DOHH2 (cell line): ENCODE data around the gene CMC1.

Experiments
- H3F3A ChIP-seq: fragments of 200-600 bp; sonication (generic), shearing (Covaris generic); 2 replicates; pipeline ENCODE4 v1.6.0; 2016; ENCODE audit warnings: antibody characterized with exemption, mild to moderate bottlenecking; ENCODE audit not compliant: control insufficient read depth, insufficient read depth
- H3K27ac ChIP-seq: fragments of 200-600 bp; sonication (generic); 2 replicates; pipeline ENCODE4 v1.5.1; 2014; ENCODE audit warnings: low read depth, mild to moderate bottlenecking, low read length, moderate library complexity
- H3K27me3 ChIP-seq: fragments of 200-600 bp; sonication (generic); 2 replicates; pipeline ENCODE4 v1.6.1; 2014; ENCODE audit warnings: mild to moderate bottlenecking, low read length, mixed read lengths; ENCODE audit not compliant: control insufficient read depth
- H3K36me3 ChIP-seq: fragments of 200-600 bp; sonication (generic); 2 replicates; pipeline ENCODE4 v1.6.1; 2014; ENCODE audit warnings: mild to moderate bottlenecking, low read length, moderate library complexity, mixed read lengths; ENCODE audit not compliant: control insufficient read depth
- H3K4me1 ChIP-seq: fragments of 200-600 bp; sonication (generic); 2 replicates; pipeline ENCODE4 v1.6.1; 2014; ENCODE audit warnings: mild to moderate bottlenecking, low read length, mixed read lengths; ENCODE audit not compliant: control insufficient read depth
- H3K4me2 ChIP-seq: fragments of 200-600 bp; sonication (generic); 2 replicates; pipeline ENCODE4 v1.6.0; 2014; ENCODE audit warnings: mild to moderate bottlenecking, low read length, moderate library complexity
- H3K4me3 ChIP-seq: fragments of 200-600 bp; sonication (generic); 2 replicates; pipeline ENCODE4 v1.5.1; 2014; ENCODE audit warnings: mild to moderate bottlenecking, low read length, mixed read lengths
- H3K79me2 ChIP-seq: fragments of 200-600 bp; sonication (generic); 2 replicates; pipeline ENCODE4 v1.6.1; 2014; ENCODE audit warnings: mild to moderate bottlenecking, low read length, mixed read lengths; ENCODE audit not compliant: control insufficient read depth
- H3K9me2 ChIP-seq: fragments of 200-600 bp; sonication (generic); replicated peaks from 2 replicates; pipeline ENCODE4 v1.6.1; 2014; ENCODE audit warnings: mild to moderate bottlenecking, low read length, mixed read lengths; ENCODE audit not compliant: control insufficient read depth
- H3K9me3 ChIP-seq: fragments of 200-600 bp; sonication (generic); 2 replicates; pipeline ENCODE4 v1.6.1; 2014; ENCODE audit warnings: antibody characterized with exemption, low read length, mixed read lengths; ENCODE audit not compliant: control insufficient read depth, insufficient read depth
- H4K20me1 ChIP-seq: fragments of 200-600 bp; sonication (generic); 2 replicates; pipeline ENCODE4 v1.6.0; 2014; ENCODE audit warnings: low read depth, mild to moderate bottlenecking, antibody characterized with exemption, low read length, moderate library complexity; ENCODE audit not compliant: control insufficient read depth, insufficient read depth
- EZH2phosphoT487 ChIP-seq: fragments of 200-600 bp; sonication (generic); IDR thresholded peaks from 2 replicates; pipeline ENCODE4 v1.6.1; 2017; ENCODE audit warnings: borderline replicate concordance, mild to moderate bottlenecking, antibody characterized with exemption, low read length, moderate library complexity, mixed read lengths
- TF ChIP-seq, protein P1 (sequence below): fragments of 200-600 bp; sonication (generic); IDR thresholded peaks from one replicate; pipeline ENCODE4 v1.5.1; 2014; ENCODE audit warnings: antibody characterized with exemption, mild to moderate bottlenecking, low read depth, low read length; ENCODE audit not compliant: poor library complexity, severe bottlenecking

CMC1 gene

GRCh38 chr3:28218917-28219198 lies 22.6 kb upstream of the CMC1 start:
- H3K4me1 ChIP-seq = no peaks in the 10 kb centered on the region
- H3K4me2 ChIP-seq = no peak overlapping the region
- no peaks in the 10 kb centered on the region for H3K36me3 ChIP-seq
- no peaks in the 10 kb centered on the region for H4K20me1 ChIP-seq
- H3K27ac ChIP-seq = no peak overlapping the region
- no peaks in the 10 kb centered on the region for H3K27me3 ChIP-seq
- H3F3A ChIP-seq = no peaks in the 10 kb centered on the region
- no peak overlapping the region for H3K4me3 ChIP-seq
- TF ChIP-seq, protein P1, sequence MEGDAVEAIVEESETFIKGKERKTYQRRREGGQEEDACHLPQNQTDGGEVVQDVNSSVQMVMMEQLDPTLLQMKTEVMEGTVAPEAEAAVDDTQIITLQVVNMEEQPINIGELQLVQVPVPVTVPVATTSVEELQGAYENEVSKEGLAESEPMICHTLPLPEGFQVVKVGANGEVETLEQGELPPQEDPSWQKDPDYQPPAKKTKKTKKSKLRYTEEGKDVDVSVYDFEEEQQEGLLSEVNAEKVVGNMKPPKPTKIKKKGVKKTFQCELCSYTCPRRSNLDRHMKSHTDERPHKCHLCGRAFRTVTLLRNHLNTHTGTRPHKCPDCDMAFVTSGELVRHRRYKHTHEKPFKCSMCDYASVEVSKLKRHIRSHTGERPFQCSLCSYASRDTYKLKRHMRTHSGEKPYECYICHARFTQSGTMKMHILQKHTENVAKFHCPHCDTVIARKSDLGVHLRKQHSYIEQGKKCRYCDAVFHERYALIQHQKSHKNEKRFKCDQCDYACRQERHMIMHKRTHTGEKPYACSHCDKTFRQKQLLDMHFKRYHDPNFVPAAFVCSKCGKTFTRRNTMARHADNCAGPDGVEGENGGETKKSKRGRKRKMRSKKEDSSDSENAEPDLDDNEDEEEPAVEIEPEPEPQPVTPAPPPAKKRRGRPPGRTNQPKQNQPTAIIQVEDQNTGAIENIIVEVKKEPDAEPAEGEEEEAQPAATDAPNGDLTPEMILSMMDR = no peak
- no peak for TF ChIP-seq EZH2phosphoT487
- no peaks in the 10 kb centered on the region for H3K9me2 ChIP-seq
- no peaks in the 10 kb centered on the region for H3K9me3 ChIP-seq
- no peaks in the 10 kb centered on the region for H3K79me2 ChIP-seq

GRCh38 chr3:28224430-28224829 lies 17.0 kb upstream of the CMC1 start:
- Histone ChIP-seq H3K4me2 (no peak overlapping the region), H3F3A (no peaks in the 10 kb centered on the region), H3K4me1 (no peaks in the 10 kb centered on the region), H3K27me3 (no peaks in the 10 kb centered on the region), H3K9me2 (no peaks in the 10 kb centered on the region), H3K36me3 (no peaks in the 10 kb centered on the region), H3K27ac (no peak overlapping the region), H3K9me3 (no peaks in the 10 kb centered on the region), H4K20me1 (no peaks in the 10 kb centered on the region), H3K4me3 (no peak overlapping the region), H3K79me2 (no peaks in the 10 kb centered on the region)
- TF ChIP-seq, protein P1 = no peak
- no peak for TF ChIP-seq EZH2phosphoT487

GRCh38 chr3:28226020-28226419 lies 15.4 kb upstream of the CMC1 start:
- Histone ChIP-seq H3K4me3 (no peak overlapping the region), H3K4me1 (no peaks in the 10 kb centered on the region), H4K20me1 (no peaks in the 10 kb centered on the region), H3K36me3 (no peaks in the 10 kb centered on the region), H3K9me2 (no peaks in the 10 kb centered on the region), H3K79me2 (no peaks in the 10 kb centered on the region), H3K4me2 (no peak overlapping the region), H3F3A (no peaks in the 10 kb centered on the region), H3K9me3 (no peaks in the 10 kb centered on the region), H3K27ac (no peak overlapping the region), H3K27me3 (no peaks in the 10 kb centered on the region)
- TF ChIP-seq, protein P1 = no peak
- TF ChIP-seq EZH2phosphoT487 = no peak

DNA sequence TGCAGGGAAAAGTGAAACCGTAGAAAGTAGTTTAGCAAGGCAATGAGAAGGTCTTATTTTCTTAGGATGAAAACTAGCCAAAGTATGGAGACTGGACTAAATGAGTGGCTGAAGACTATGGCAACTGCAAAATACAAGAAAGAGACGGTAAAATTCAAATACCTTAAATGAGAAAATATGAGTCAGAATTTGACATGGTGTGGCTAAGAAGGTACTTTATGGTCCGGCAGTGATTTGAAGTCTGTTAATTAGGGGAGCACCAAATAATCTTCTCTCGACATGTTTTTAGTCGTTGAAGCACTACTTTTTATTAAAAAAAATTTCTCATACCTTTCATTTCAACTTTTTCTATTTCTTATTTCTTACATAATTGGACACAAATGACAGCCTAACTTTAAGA lies 12.8 kb upstream of the CMC1 start:
- no peaks in the 10 kb centered on the region for H3K36me3 ChIP-seq
- no peaks in the 10 kb centered on the region for H3K9me3 ChIP-seq
- H3K4me3 ChIP-seq = no peak overlapping the region
- no peak overlapping the region for H3K27ac ChIP-seq
- H3K4me1 ChIP-seq = no peaks in the 10 kb centered on the region
- no peaks in the 10 kb centered on the region for H3K79me2 ChIP-seq
- no peaks in the 10 kb centered on the region for H3F3A ChIP-seq
- H3K9me2 ChIP-seq = no peaks in the 10 kb centered on the region
- TF ChIP-seq, protein P1 = no peak
- no peaks in the 10 kb centered on the region for H3K27me3 ChIP-seq
- H4K20me1 ChIP-seq = no peaks in the 10 kb centered on the region
- no peak overlapping the region for H3K4me2 ChIP-seq
